Ammon's horn (tissue), 1 donor: ENCODE measurements around the gene ABCA6.
"Not testable (repeated sequence)": the region's sequence is repeated elsewhere in the genome, so short reads cannot be mapped to it uniquely, and the experiment has no call there.

ENCODE experiments used
- DNase-seq: peaks from one replicate; pipeline ENCODE4 v3.0.0-alpha.2; 2016; ENCODE audit warnings: low spot score

Gene ABCA6

DNA sequence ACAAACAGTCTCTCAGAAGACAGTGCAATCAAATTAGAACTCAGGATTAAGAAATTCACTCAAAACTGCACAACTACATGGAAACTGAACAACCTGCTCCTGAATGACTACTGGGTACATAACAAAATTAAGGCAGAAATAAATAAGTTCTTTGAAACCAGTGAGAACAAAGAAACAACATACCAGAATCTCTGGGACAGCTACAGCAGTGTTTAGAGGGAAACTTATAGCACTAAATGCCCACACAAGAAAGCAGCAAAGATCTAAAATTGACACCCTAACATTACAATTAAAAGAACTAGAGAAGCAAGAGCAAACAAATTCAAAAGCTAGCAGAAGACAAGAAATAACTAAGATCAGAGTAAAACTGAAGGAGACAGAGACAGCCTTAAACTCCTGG, 68.3 kb downstream of the ABCA6 start:
- DNase-seq, result not testable (repeated sequence)

DNA sequence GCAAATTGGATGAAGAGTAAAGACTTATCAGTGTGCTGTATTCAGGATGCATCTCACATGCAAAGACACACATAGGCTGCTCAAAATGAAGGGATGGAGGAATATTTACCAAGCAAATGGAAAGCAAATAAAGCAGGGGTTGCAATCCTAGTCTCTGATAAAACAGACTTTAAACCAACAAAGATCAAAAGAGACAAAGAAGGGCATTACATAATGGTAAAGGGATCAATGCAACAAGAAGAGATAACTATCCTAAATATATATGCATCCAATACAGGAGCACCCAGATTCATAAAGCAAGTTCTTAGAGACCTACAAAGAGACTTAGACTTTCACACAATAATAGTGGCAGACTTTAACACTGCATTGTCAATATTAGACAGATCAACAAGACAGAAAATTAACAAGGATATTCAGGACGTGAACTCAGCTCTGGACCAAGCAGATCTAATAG, 68.9 kb downstream of the ABCA6 start:
- not testable (repeated sequence) for DNase-seq

DNA sequence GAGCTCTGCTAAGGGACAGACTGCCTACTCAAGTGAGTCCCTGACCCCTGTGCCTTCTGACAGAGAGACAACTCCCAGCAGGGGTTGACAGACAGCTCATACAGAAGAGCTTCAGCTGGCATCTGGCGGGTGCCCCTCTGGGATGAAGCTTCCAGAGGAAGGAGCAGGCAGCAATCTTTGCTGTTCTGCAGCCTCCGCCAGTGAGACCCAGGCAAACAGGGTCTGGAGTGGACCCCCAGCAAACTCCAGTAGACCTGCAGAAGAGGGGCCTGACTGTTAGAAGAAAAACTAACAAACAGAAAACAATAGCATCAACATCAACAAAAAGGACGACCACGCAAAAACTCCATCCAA, 70.5 kb downstream of the ABCA6 start:
- DNase-seq, result not testable (repeated sequence)

DNA sequence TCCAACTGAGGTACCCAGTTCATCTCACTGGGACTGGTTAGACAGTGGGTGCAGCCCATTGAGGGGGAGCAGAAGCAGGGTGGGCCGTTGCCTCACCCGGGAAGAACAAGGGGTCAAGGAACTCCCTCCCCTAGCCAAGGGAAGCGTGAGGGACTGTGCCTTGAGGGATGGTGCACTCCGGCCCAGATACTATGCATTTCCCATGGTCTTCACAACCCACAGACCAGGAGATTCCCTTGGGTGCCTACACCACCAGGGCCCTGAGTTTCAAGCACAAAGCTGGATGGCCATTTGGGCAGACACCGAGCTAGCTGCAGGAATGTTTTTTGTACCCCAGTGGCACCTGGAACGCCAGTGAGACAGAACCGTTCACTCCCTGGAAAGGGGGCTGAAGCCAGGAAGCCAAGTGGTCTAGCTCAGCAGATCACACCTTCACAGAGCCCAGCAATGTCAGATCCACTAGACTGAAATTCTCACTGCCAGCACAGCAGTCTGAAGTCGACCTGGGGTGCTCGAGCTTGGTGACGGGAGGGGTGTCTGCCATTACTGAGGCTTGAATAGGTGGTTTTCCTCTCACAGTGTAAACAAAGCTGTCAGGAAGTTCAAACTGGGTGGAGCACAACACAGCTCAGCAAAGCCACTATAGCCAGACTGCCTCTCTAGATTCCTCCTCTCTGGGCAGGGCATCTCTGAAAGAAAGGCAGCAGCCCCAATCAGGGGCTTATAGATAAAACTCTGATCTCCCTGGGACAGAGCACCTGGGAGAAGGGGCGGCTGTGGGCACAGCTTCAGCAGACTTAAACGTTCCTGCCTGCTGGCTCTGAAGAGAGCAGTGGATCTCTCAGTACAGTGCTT, 71.1 kb downstream of the ABCA6 start:
- DNase-seq, result not testable (repeated sequence)

DNA sequence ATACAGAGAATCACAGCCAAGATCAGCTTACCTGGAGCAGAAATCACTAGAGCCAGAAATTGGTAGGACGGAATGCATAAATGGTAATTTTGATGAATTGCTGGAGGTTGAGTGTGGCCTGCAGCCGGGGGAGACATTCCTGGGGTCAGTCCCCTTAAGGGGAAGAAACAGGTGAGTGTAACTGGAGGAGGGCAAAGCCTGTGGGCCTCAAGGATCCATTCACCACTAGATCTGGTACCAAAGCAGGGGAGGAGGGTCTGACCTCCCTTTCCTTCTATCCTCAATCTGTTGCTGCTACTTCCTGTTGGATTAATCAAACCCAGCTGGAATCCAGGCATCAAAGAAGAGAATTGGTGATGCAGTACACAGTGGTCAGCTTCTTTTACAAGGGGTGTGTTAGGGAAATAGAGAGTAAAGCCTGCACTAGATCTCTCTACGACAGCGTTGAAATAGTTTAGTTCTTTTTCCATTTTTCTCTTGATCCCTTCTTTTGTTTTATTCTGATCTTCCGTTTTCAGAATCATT, 72.4 kb downstream of the ABCA6 start:
- no peak for DNase-seq

DNA sequence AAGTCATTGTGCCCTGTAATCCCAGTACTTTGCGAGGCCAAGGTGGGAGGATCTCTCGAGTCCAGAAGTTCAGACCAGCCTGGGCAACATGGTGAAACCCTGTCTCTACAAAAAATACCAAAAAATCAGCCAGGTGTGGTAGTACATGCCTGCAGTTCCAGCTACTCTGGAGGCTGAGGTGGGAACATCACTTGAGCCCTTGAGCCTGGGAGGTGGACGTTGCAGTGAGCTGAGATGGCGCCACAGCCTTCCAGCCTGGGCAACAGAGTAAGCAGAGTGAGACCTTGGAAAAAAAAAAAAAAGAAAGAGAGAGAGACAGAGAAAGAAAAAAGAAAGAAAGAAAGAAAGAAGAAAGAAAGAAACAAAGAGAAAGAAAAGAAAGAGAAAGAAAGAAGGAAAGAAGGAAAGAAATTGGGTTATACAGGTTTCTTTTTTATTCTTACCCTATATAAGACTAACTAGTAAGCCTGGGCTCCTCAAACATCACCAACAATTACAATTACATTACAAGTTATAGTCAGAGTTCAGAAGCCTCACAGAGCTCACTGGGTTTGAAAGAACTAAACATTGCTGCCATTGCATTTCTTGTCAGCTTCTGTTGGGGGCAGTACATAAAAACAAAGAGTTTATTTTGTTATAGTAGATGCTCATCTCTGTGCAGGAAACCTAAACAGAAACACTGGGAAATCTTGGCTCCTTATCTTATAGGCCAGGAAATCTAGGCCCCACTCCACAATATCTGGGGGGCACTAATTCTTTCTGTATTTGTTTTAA, 74.2 kb downstream of the ABCA6 start:
- DNase-seq, result no peak

DNA sequence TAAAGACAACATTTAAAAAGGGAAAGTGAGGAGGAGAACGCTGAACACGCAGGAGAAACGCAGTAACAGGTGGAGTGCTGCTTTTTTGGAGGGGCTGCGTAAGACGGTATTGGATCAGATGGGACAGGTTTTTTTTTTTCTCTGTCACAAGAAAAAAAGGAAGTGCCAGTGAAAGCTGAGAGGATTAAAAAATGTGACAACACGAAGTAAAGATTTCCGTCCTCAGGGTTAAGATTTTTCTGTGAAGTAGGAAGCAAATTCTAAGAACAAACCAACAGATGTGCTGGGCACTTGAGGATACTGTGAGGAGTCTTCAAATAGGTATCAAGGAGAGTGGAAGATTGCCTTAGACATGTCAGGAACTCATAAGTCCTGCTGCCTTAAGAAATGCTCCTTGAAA, 75.2 kb downstream of the ABCA6 start:
- no peak for DNase-seq

DNA sequence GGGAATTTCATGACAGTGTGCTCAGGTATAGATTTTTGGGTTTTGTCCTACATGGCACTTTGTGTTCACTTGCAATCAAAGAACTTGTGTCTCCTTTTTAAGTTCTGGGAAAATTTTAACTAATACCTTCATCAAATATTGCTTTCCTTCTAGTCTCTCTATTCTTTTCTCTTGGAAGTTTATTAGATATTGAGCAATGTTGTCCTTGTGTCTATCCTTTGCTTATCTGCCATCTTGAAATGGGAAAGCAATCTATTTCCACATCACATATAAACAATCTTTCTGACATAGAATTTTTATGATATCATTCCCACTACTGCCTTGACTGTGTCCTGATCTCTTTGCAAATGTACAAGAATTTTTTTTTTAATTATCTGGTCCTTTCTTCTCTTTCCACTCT, 76.6 kb downstream of the ABCA6 start:
- DNase-seq, result no peak

DNA sequence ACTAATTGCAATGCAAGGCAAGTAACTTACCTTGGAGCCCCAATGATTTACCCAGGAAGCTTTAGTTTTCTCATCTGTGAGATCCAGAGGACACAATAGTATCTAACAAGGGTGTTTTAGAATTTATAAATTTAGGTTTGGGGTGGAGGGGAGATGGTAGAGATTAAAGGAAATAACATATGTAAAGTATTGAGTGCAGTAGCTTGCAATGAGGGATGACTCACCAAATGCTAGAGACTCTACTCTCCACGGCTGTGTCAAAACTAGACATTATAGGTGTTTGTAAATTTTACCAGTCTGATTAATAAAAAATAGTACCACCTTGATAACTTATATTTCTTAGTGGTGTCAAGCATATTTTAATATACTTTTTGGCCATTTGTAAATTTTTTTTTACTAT, 77.2 kb downstream of the ABCA6 start:
- no peak for DNase-seq

DNA sequence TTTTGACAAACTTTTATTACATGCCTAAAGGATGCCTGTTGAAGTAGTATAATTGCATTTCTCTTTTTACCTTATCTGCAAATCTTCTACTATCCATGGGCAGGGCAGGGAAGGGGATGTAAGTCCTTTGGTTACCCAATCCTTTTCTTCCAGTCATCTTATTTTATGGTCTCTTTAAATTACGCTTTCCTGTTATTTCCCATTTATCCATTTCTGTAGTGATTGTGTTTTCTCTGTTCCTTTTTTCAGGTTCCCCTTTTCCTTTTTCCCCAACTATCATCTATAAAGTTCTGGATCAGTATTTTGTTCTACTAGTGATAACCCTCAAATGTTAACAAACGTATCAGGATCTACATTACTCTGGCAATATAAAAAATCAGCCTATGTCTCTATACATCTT, 77.7 kb downstream of the ABCA6 start:
- no peak for DNase-seq

DNA sequence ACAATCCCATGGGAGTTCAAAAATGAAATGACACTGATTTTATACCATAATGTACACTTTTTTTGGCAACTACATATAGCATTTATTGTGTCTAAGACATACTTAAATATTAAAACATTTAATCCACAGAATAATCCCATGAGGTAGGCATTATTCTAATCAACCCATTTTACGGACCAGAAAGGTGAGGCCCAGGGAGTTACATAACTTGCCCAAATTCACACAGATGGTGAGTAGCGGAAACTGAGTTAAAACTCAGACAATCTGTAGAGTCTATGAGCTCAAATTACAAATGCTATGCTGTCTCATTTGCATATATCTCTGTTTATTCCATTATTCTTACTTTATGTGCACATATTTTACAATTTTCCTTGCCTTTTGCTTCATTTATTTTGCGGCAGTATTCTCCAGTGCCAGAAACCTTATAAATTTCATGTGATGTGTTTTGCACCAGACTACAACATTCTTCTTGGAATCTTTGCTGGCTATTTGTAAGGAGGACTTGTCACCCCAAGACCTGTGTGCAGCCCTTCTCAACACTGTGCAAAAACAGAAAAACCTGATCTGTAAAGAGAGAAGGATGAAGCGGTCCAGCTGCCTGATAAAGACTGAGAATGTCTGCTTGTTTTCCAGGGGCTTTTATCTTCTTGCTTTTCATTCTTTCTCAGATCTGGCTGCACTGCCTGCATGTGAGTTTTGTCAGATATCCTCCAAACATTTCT, 78.7 kb downstream of the ABCA6 start:
- no peak for DNase-seq

DNA sequence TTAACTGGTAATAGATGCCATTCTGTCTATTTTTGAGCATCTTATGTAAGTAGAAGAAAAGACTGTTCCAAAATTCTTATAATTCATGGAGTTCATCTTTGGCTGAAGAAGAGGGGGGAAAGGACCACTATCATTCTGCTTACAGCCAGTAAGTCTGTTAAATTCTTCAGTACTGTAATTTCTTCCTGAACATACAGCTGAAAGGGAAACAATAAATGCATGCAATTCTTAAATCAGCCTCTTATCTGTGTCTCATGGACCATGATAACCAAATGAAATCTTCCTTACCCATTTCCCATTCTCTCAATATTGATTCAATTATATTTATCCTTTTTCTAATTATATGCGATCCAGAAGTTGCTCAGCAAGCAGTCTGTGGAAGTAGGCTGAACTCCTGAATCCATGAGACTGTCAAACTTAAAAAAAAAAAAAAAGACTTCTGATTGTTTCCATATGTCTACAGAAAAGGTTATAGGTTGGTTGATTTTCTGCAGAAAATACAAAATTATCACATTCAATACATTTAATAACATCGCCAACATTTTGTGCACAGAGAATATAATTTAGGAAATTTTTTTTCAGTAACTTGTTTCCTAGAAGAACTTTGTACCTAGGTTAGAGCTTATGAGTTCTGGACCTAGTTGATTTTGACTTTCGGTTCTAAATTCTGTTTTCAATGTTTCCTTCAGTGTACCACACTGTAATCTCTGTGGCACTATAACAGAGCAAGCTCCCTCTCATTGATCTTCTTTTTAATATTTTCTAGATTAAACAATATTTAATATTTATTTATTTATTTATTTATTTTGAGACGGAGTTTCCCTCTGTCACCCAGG, 79.8 kb downstream of the ABCA6 start:
- DNase-seq, result no peak

DNA sequence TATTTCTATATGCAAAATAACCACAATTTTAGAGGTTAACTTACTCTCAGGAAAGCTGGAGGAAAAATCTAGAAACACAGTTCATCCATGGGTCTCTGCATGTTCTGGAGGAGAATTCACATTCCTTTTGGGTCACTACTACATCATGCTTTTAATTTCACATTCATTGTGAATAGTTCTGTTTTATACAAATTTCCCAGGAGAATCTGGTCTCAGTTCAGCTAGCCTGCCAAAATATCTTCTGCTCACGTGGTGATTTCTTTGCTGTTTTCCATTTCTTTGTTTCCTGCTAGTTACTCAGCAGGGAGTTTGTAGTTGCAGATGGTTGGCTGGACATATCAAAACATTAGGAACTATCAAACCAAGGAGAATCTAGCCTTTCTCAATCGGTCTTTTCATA, 80.9 kb downstream of the ABCA6 start, which contains the start of gene ABCA9:
Gene ABCA9, minus strand, starts transcription at position 106 of the 400 bp plus-strand sequence. CDS start 9,801 bp downstream, outside the sequence.
- DNase-seq, result no peak

DNA sequence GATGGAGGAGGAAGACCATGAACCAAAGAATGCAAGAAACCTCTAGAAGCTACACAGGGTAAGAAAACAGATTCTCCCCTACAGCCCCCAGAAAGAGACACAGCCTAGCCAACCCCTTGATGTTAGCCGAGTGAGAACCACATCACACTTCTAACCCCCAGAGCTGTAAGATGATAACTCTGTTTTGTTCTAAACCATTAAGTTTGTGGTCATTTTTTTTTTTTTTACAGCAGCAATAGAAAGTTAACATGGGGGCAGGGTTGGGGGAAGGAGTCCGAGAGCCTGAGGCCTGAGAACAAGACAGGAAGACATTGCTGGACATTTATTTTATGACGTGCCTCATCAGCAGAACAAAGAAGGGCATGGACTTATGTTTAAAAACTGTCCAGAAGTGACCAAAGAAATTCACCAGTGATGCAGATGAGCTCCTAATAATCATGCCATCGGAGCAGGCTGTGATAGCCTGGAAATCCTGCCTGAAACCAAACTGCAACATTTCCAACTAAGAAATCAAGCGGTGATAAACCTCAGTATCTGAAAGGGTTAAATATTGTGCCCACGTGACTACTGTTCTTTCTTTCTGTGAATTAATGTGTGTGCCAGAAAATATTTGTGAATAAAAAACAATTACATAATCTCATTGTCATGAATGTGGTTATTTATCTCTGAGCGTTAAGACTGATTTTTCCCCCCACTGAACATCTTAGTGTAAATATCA, 82.1 kb downstream of the ABCA6 start:
- DNase-seq, result no peak

DNA sequence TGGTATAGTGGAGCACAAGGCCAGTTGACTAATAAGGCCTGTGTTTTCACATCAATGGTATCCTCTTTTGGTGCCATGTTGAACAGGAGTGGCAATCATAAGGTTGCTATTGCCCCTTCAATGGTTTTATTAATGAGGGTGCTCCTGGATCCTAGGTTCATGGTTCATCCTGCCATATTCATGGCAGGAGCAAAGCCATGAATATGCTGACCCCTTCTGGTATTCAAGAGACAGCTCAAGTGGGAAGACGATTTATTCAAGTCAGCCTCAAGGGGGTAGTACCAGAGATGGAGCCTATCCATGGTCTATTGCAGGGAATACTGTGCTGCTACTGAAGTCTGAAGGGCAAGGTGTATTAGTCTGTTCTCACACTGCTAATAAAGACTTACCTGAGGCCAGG, 83.5 kb downstream of the ABCA6 start:
- DNase-seq, result no peak

DNA sequence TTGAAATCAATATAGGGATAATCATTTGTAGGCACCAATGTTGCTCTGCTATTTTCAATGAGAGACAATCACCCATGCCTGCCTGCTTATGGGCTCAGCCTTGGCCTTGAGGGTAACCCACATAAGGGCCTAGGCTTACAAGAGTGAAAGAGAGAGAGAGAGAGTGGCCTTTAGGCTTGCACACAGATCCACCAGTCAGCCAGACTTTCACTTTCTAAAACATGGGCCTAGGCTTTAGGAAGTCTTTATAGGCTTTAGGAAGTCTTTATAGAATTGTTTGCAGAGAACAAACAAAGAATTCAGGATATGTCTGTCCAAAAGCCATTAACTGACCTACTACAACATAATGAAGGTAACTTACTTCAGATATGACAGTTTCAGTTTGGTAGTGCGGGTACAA, 84.4 kb downstream of the ABCA6 start:
- no peak for DNase-seq

DNA sequence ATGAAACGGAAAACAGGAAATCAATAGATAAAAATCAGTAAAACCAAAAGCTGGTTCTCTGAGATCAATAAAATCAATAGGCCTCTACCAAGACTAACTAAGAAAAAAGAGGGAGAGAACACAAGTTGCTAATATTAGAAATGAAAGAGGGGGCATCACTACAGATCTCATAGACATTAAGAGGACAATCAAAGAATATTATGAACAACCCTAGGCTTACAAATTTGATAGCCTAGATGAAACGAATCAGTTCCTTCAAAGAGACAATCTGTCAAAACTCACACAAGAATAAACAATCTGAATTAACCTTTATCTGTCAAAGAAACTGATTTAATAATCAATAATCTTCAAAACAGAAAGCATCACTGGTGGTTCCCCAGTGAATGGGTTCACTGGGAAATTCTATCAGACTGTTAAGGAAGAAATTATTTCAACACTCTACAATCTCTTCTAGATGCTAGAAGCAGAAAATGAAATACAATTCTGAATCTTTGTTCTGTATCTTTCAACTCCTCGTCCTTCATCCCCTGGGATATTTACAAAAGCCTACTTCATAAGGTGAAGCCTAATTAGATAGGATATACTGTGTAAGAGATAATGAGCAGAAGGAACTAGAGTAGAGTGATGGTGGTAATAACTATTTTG, 85.4 kb downstream of the ABCA6 start:
- DNase-seq, result no peak

DNA sequence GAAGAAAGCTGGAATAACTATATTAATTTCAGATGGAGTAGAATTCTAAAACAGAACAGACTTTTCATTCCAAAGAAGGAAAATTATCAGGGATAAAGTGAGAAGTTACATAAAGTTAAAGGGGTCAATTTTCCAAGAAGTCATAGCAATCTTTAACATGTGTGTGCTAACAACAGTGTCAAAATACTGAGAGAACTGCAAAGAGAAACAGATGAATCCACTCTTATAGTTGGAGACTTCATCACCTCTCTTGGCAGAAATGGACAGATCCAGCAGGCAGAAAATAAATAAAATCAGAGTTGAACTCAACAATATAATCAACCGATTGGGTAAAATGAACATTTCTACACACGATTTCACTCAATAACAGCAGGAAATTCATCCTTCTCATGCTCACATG, 86.4 kb downstream of the ABCA6 start:
- DNase-seq, result no peak

DNA sequence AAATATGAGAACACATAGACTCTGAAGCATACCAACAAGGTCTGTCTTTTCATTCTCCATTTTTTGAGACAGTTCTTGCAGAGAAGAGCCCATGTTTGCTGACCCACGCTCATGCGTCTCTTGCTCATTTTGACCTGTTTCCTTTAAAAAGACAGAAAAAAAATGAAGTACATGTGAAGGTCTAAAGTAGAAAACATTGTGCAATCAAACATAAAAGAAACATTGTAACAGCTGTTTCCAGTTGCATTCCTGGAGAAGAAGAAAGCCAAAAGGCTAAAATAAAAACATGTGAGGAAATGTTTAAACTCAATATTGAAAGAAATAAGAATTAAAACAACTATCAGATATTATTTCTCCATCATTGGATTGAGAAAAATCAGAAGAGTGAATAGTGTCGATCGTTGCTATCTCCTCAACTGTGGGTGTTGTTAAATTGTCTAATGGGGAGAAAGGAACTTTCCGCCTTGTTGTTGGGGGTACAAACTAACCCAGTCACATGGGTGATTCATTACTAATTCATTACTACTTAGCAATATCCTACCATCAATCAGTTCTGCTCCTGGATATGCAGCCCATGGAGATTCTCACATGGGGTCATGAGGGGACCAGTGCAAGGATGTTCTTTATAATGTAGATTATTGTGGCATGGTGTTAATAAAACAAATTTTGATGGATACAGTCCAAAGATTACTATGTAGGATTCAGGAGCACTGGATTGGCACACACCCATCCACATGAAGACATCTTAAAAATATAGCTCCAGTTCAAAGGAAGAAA, 90.5 kb downstream of the ABCA6 start:
- no peak for DNase-seq
